Endothelial cell of umbilical vein (primary cell): ENCODE results near the gene HMGN1. TPM values are rescaled to one million over a fixed set of nuclear protein-coding genes. Genes with fewer than 3 reads are reported as not detected.

Source experiments
- BruUV-seq: library from RNA; stranded (reverse); fragments of 400-500 nt; replicated peaks from 2 replicates; lab custom pipeline; 2021; lab: Mats Ljungman, UMichigan
- CTCF ChIA-PET: fragments of 300-600, 350-600 bp; sonication (Branson Sonifier 250); formaldehyde crosslinking; loops from one replicate; lab custom pipeline; 2021; ENCODE audit warnings: antibody characterized with exemption, inconsistent platforms; lab: Charles Lee
- POLR2A ChIA-PET: fragments of 300-600, 350-600 bp; sonication (Branson Sonifier 250); formaldehyde crosslinking; loops from one replicate; lab custom pipeline; 2021; ENCODE audit warnings: antibody characterized with exemption, inconsistent platforms; lab: Charles Lee
- DNase-seq: peaks from one replicate; pipeline ENCODE4 v3.0.0-alpha.2; 2011; ENCODE audit warnings: low read depth, low spot score
- FAIRE-seq: peaks from 2 replicates; lab custom pipeline; 2011; peaks lifted over from hg19 to GRCh38; lab: Jason Lieb, UNC
- H2AFZ ChIP-seq: 2 replicates; pipeline ENCODE4 v1.6.0; 2012; ENCODE audit warnings: low read depth, low read length, control low read depth, inconsistent platforms
- H3K27ac ChIP-seq: 2 replicates; pipeline ENCODE4 v1.5.1; 2011; ENCODE audit warnings: low read depth, mild to moderate bottlenecking, control low read depth, low read length, moderate library complexity; ENCODE audit not compliant: insufficient read depth
- H3K27me3 ChIP-seq, 2 experiments: 2 replicates each; pipeline versions ENCODE4 v1.6.0 to v1.6.1; 2011; ENCODE audit warnings: low read length in 2 of 2, mixed read lengths in 1 of 2; ENCODE audit not compliant: control insufficient read depth in 2 of 2, insufficient read depth in 2 of 2
- H3K36me3 ChIP-seq, 2 experiments: 2 replicates in 1 of 2; 3 replicates in 1 of 2; pipeline ENCODE4 v1.5.1; 2011; ENCODE audit warnings: low read length in 2 of 2, mild to moderate bottlenecking in 1 of 2, moderate library complexity in 1 of 2; ENCODE audit not compliant: control insufficient read depth in 2 of 2, insufficient read depth in 2 of 2; ENCODE audit errors: extremely low read depth in 1 of 2
- H3K4me1 ChIP-seq: 3 replicates; pipeline ENCODE4 v1.5.1; 2011; ENCODE audit warnings: mild to moderate bottlenecking, low read length; ENCODE audit not compliant: control insufficient read depth, insufficient read depth; ENCODE audit errors: extremely low read depth
- H3K4me2 ChIP-seq: 2 replicates; pipeline ENCODE4 v1.6.1; 2011; ENCODE audit warnings: low read length, control low read depth, mixed read lengths; ENCODE audit not compliant: insufficient read depth
- H3K4me3 ChIP-seq, 3 experiments: fragments of 200-600 bp in 1 of 3; sonication (generic), shearing (Covaris generic) in 1 of 3; replicated peaks in 1 of 3; 2 replicates each; pipeline ENCODE4 v1.5.1; 2011 to 2016; ENCODE audit warnings: control low read depth in 3 of 3, low read length in 3 of 3, mild to moderate bottlenecking in 2 of 3, inconsistent platforms in 1 of 3, low read depth in 1 of 3, moderate library complexity in 1 of 3; ENCODE audit not compliant: insufficient read depth in 1 of 3
- H3K79me2 ChIP-seq: 2 replicates; pipeline ENCODE4 v1.6.0; 2012; ENCODE audit warnings: low read length, inconsistent platforms; ENCODE audit not compliant: control insufficient read depth, insufficient read depth
- H3K9ac ChIP-seq: replicated peaks from 2 replicates; pipeline ENCODE3; 2011; ENCODE audit warnings: low read length, control low read depth; ENCODE audit not compliant: insufficient read depth; ENCODE audit errors: extremely low read depth
- H3K9me1 ChIP-seq: replicated peaks from 3 replicates; pipeline ENCODE4 v1.6.0; 2011; ENCODE audit warnings: mild to moderate bottlenecking, low read length; ENCODE audit not compliant: control insufficient read depth, insufficient read depth; ENCODE audit errors: extremely low read depth
- H3K9me3 ChIP-seq: replicated peaks from 2 replicates; pipeline ENCODE4 v1.5.1; 2012; ENCODE audit warnings: low read length, inconsistent platforms; ENCODE audit not compliant: control insufficient read depth, insufficient read depth
- H4K20me1 ChIP-seq: replicated peaks from 2 replicates; pipeline ENCODE3; 2011; ENCODE audit warnings: mild to moderate bottlenecking, low read length; ENCODE audit not compliant: control insufficient read depth, insufficient read depth; ENCODE audit errors: extremely low read depth
- CTCF ChIP-seq, 2 donors: IDR thresholded peaks; 1 replicate in 1 of 2; 2 replicates in 1 of 2; pipeline ENCODE4 v1.5.1; 2011; ENCODE audit warnings: low read length in 2 of 2, mild to moderate bottlenecking in 2 of 2, moderate library complexity in 2 of 2, control low read depth in 1 of 2, inconsistent platforms in 1 of 2, low read depth in 1 of 2; ENCODE audit not compliant: insufficient read depth in 1 of 2; ENCODE audit errors: extremely low read depth in 1 of 2
- EZH2 ChIP-seq: IDR thresholded peaks from 2 replicates; pipeline ENCODE4 v1.6.1; 2012; ENCODE audit warnings: borderline replicate concordance, low read depth, mild to moderate bottlenecking, moderate library complexity, low read length, inconsistent platforms; ENCODE audit not compliant: severe bottlenecking
- FOS ChIP-seq: IDR thresholded peaks from 2 replicates; pipeline ENCODE4 v1.6.1; 2011; ENCODE audit warnings: mild to moderate bottlenecking, low read length, moderate library complexity, borderline replicate concordance; ENCODE audit not compliant: insufficient read depth
- GATA2 ChIP-seq: IDR thresholded peaks from 2 replicates; pipeline ENCODE4 v1.7.0; 2011; ENCODE audit warnings: low read depth, mild to moderate bottlenecking, moderate library complexity, mixed read lengths, low read length; ENCODE audit not compliant: insufficient read length, insufficient read depth
- JUN ChIP-seq: IDR thresholded peaks from 2 replicates; pipeline ENCODE4 v1.6.1; 2011; ENCODE audit warnings: borderline replicate concordance, low read depth; ENCODE audit not compliant: insufficient read length, insufficient read depth
- MAX ChIP-seq: IDR thresholded peaks from 2 replicates; pipeline ENCODE4 v1.6.1; 2011; ENCODE audit not compliant: insufficient read depth, insufficient read length
- MYC ChIP-seq: IDR thresholded peaks from one replicate; pipeline ENCODE4 v1.6.1; 2011; ENCODE audit warnings: mild to moderate bottlenecking, low read depth, low read length
- POLR2A ChIP-seq: IDR thresholded peaks from 2 replicates; pipeline ENCODE4 v1.6.1; 2012; ENCODE audit warnings: low read depth, mild to moderate bottlenecking, control low read depth, low read length
- POLR2AphosphoS5 ChIP-seq: IDR thresholded peaks from 2 replicates; pipeline ENCODE4 v1.6.1; 2012; ENCODE audit warnings: low read depth, mild to moderate bottlenecking, control low read depth, low read length, moderate library complexity; ENCODE audit not compliant: insufficient read depth
- dilution Hi-C: fragments of 300-500 bp; cut with MboI; formaldehyde crosslinking; loops from one replicate; pipeline ENCODE4 v1.15.0; 2019; ENCODE audit warnings: low sequenced_read_pairs; ENCODE audit not compliant: extremely low pct_ligation_motif_present
- intact Hi-C: fragments of 100-400 bp; cut with micrococcal nuclease; formaldehyde crosslinking; loops from one replicate; pipeline ENCODE4 v1.10.0; 2022
- polyA plus RNA-seq, 4 experiments: library from polyadenylated mRNA; depleted of rRNA in 3 of 4; stranded (reverse) in 3 of 4; unstranded in 1 of 4; fragments of >200 nt; gene quantifications; 2 replicates each; pipeline versions ENCODE4 v1.2.1 to v1.2.3, GENCODE V29; 2011 to 2012; ENCODE audit warnings: missing spikeins in 1 of 4
- total RNA-seq: library from RNA; stranded (reverse); gene quantifications from 2 replicates; pipeline ENCODE4 v1.2.3, GENCODE V29; 2021

The HMGN1 gene
- total and polyA plus RNA-seq, 2 donors (not counting 3 experiments of a cell fraction or from before 2014, with no cell fraction given) = 162 to 360 TPM

GRCh38 chr21:39312112-39313041 lies 36.5 kb downstream of the HMGN1 start:
- DNase-seq (peak; percentile 97), FAIRE-seq (peak; percentile 98)
- no peak overlapping the region for H2AFZ ChIP-seq
- H3K9me3 ChIP-seq = no peaks in the 10 kb centered on the region
- no peak overlapping the region for H3K9ac ChIP-seq
- H3K9me1 ChIP-seq = no peaks in the 10 kb centered on the region
- peak overlapping the region; percentile 50 to 57 (median 52) for H3K4me3 ChIP-seq
- H3K79me2 ChIP-seq = peaks cover 26% of the 10 kb centered on the region
- peaks cover 12% of the 10 kb centered on the region for H3K4me1 ChIP-seq
- TF ChIP-seq GATA2 (peak; percentile 49), MYC (no peak), JUN (no peak)
- no peaks in the 10 kb centered on the region for H4K20me1 ChIP-seq
- dilution Hi-C loops (no loop called here), intact Hi-C loops (loop anchor here (1.0 kb wide), 2 partner anchors 37 to 76 kb away; partner anchors contain the start of gene HMGN1)
- no peak overlapping the region for H3K27ac ChIP-seq
- no TSS peak for BruUV-seq
- ChIA-PET CTCF (interaction anchor here (0.6 to 1.7 kb wide), 4 partner anchors 30 to 128 kb away, joined by 3 to 8 read pairs (median 5); partner anchors contain the start of gene PSMG1), POLR2A (interaction anchor here (0.6 to 0.7 kb wide), 2 partner anchors 9 to 13 kb away, joined by 3 read pairs; no protein-coding TSS in a partner anchor)
- peaks cover 4% of the 10 kb centered on the region in 2 experiments for H3K27me3 ChIP-seq
- no peaks in the 10 kb centered on the region for H3K36me3 ChIP-seq
- peak overlapping the region; percentile 83 for H3K4me2 ChIP-seq

- Histone ChIP-seq H3K9me3 (no peaks in the 10 kb centered on the region), H3K4me2 (no peak overlapping the region), H4K20me1 (no peaks in the 10 kb centered on the region), H3K9ac (no peak overlapping the region), H3K27me3 (peaks cover 0 to 2% of the 10 kb centered on the region in 2 experiments), H2AFZ (no peak overlapping the region), H3K4me3 (no peak overlapping the region), H3K27ac (no peak overlapping the region), H3K9me1 (no peaks in the 10 kb centered on the region), H3K36me3 (no peaks in the 10 kb centered on the region), H3K79me2 (peaks cover 29% of the 10 kb centered on the region), H3K4me1 (peaks cover 12% of the 10 kb centered on the region)
- no peak for TF ChIP-seq POLR2AphosphoS5
- TF ChIP-seq MAX = no peak
- no peak for TF ChIP-seq EZH2
- TF ChIP-seq FOS = no peak
- no peak for TF ChIP-seq JUN
- TF ChIP-seq GATA2 = no peak
- TF ChIP-seq POLR2A = no peak
- no peak for TF ChIP-seq CTCF (IDR thresholded peaks at IDR 0.05; ENCODE audit: extremely low read depth in 1 of 2, insufficient read depth in 1 of 2, low read depth in 1 of 2, low read length in 2 of 2)
- TF ChIP-seq MYC = no peak
- dilution Hi-C loops = no loop called here
- intact Hi-C loops = no loop called here
- ChIA-PET POLR2A (no interaction called here), CTCF (no interaction called here)
- FAIRE-seq (no peak), DNase-seq (no peak)
- BruUV-seq = no TSS peak
Observed at GRCh38 chr21:39311164-39311563, 37.7 kb downstream of the HMGN1 start.
